D721Med (cell line): ENCODE results near the gene NEO1.
A peak's percentile ranks its signal among the peaks of the same experiment; 100 is the strongest.

Source experiments
- DNase-seq: peaks from one replicate; pipeline ENCODE4 v3.0.0; 2011; ENCODE audit warnings: low spot score; ENCODE audit not compliant: insufficient read length
- FAIRE-seq: peaks from 2 replicates; lab custom pipeline; 2011; peaks lifted over from hg19 to GRCh38; lab: Jason Lieb, UNC
- TF ChIP-seq, protein P1 (sequence below): IDR thresholded peaks from 2 replicates; pipeline ENCODE4 v1.5.1; 2012; ENCODE audit warnings: mild to moderate bottlenecking, control low read depth; ENCODE audit not compliant: insufficient read depth; ENCODE audit errors: missing control alignments

Gene NEO1

DNA sequence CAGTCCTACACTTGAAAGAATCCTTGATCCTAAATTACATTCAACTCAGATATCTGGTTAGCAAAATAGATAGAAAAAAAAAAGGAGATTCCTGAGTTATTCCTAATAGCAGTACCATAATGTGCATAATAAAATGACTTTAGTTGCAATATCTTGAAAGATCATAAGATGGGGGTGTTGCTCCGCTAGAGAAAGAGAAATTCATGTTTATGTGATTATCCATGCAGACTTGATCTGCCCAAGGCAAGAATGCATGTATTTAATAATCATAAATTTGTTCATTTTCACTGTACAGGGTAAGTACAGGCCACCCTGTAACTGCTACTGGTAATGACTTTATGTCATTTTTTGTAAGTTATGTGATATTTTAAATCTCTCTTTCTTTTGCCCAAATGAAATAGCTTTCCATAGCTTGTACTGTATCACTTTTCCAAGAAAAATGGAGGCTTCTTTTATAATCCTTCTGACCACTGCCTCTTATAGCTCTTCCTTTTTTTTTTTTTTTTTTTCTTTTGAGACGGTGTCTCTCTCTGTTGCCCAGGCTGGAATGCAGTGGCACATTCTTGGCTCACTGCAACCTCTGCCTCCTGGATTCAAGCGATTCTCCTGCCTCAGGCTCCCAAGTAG lies 231.9 kb downstream of the NEO1 start:
- FAIRE-seq (no peak), DNase-seq (no peak)

DNA sequence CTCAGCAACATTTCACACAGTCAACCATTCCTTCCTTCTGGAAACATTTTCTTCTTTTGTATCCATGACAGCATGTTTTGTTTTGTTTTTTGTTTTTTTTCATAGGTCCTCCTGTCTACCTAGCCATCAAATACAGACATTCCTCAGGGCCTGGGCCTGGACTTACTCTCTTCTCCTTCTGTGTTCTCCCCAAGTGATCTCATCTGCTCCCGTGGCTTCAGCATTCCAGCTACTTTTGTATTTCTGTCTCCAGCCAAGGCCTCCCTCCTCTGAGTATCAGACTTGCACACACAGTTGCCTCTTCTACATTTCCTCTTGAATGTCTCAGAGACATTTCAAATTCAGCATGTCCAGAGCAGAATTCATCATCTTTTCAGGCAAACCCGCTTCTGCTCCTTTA lies 234.0 kb downstream of the NEO1 start:
- FAIRE-seq (no peak), DNase-seq (no peak)
- TF ChIP-seq, protein P1, sequence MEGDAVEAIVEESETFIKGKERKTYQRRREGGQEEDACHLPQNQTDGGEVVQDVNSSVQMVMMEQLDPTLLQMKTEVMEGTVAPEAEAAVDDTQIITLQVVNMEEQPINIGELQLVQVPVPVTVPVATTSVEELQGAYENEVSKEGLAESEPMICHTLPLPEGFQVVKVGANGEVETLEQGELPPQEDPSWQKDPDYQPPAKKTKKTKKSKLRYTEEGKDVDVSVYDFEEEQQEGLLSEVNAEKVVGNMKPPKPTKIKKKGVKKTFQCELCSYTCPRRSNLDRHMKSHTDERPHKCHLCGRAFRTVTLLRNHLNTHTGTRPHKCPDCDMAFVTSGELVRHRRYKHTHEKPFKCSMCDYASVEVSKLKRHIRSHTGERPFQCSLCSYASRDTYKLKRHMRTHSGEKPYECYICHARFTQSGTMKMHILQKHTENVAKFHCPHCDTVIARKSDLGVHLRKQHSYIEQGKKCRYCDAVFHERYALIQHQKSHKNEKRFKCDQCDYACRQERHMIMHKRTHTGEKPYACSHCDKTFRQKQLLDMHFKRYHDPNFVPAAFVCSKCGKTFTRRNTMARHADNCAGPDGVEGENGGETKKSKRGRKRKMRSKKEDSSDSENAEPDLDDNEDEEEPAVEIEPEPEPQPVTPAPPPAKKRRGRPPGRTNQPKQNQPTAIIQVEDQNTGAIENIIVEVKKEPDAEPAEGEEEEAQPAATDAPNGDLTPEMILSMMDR = no peak

More for the DNA sequence above, 231.9 kb downstream of the NEO1 start:
- TF ChIP-seq, protein P1 = peak; percentile 18

DNA sequence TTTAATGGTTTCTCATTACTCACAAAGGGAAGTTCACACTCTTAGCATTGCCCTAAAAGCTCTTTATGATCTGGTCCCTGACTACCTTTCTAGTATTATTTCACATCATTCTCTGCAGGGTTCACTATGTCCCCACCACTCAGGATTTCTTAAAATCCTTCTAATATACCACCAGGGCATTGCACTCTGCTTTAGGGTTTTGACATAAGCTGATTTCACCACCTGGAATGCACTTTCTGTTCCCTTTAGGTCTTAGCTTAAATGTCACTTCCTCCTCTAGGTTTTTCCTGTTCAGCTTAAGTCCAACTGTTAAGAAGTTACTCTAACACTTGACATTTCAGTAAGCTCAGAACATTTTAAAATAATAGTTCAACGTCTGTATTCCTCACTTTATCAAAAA lies 234.8 kb downstream of the NEO1 start:
- DNase-seq (no peak), FAIRE-seq (no peak)
- TF ChIP-seq, protein P1 = no peak

DNA sequence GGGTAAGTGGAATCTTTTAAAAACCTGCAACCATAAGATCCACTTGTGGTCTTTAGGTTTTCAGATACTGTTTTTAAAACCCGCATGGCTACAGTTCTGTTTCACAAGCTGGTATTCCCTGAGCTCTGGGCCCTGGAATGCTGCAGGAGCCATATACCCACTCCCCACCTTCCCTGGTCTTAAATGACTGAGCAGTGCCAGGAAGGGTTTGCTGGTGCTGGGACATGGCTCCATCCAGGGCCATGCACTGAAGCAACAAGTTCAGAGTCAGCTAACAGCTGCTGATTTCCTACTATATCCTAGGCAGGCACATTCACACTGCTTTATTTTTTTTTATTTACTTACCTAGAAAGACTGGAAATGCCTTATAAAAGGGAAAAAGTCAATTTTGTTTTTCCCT lies 239.2 kb downstream of the NEO1 start:
- FAIRE-seq (no peak), DNase-seq (no peak)
- TF ChIP-seq, protein P1 = no peak

DNA sequence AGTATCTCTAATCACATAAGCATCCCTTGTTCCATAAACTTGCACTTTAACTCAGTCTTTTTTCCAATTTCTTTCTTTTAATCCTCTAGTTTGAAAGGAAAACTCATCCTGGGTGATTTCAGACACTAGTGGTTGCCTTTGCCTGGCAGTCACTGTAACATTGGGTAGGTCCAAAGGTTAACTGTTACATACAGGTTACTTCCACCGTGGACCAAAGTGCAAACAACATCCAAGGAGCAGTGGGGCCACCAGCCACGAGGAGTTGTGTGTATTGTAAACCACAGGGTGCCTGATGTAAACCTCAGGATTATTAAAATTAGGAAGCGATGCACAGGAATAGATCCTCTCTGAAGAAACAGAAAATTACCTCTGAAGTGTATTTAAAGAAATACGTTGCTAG lies 241.5 kb downstream of the NEO1 start:
- DNase-seq (no peak), FAIRE-seq (no peak)
- TF ChIP-seq, protein P1 = no peak

DNA sequence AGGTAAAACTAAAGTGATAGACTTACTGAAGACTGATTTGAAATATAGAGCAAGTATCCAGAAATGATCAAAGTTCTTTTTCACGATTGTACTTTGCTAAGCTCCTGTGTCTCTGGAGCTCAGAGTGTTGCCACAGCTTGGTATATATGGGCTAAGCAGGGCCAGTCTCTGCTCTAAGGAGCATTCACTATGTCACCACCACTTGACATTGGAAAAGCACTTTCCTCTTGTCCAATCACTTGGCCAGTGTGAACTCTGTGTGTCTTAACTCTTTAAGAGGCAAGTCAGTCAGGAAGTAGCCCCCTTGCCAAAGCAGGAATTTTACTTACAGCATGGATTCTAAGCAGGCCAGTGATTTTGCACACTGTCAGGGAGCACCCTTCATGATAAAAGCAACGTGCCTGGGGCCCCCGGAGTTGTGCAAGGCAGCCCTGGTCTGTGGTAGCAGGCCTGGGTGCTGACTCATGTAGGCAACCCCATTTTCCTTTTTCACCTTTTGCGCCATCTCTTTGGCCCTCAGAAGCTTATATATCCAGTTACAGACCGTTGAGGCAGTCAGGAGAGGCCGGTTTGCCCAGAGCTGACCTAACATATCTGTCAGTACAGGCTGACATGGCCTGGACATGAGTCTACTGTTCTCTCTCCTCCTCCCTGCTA lies 243.5 kb downstream of the NEO1 start:
- DNase-seq = no peak
- TF ChIP-seq, protein P1 = no peak

More for the DNA sequence above, 243.5 kb downstream of the NEO1 start:
- FAIRE-seq = no peak
